ENCODE measurements around the gene B3GALT4.
"Not testable (repeated sequence)": the region's sequence is repeated elsewhere in the genome, so short reads cannot be mapped to it uniquely, and the experiment has no call there.

B3GALT4 gene, protein sequence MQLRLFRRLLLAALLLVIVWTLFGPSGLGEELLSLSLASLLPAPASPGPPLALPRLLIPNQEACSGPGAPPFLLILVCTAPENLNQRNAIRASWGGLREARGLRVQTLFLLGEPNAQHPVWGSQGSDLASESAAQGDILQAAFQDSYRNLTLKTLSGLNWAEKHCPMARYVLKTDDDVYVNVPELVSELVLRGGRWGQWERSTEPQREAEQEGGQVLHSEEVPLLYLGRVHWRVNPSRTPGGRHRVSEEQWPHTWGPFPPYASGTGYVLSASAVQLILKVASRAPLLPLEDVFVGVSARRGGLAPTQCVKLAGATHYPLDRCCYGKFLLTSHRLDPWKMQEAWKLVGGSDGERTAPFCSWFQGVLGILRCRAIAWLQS

DNA sequence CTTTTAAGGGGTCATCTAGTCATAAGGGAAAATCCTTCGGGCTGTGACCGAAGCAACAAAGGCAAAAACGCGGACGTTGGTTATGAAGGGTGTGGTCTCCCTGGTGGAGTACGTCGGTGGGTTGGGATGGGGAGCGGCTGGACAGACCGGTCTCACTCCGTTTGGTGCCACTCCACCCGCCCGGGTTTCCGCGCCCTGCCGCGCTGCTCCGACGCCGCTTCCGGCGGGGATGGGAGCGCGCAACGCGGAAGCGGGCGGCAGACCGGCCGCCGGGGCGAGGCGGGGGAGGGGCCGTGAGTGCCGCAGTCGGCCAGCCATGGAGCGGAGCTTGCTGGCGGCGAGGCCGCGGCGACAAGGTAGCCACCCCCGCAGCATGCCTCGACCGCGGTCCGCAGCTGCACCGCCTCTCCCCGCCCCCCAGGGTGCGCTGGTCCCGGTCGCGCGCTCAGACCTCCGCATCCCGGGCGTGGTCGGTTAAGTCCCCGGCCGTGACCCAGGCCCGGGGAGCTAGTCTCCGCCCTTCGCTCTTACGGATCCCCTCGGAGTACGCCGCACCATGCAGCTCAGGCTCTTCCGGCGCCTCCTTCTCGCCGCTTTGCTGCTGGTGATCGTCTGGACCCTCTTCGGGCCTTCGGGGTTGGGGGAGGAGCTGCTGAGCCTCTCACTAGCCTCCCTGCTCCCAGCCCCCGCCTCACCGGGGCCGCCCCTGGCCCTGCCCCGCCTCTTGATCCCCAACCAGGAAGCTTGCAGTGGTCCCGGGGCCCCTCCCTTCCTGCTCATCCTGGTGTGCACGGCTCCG, at the start of gene B3GALT4:
TSS of gene B3GALT4 (plus strand) at position 260 of the 799 bp plus-strand sequence. CDS start at position 557, 297 bp downstream.
- DNase-seq: peak; percentile 90

DNA sequence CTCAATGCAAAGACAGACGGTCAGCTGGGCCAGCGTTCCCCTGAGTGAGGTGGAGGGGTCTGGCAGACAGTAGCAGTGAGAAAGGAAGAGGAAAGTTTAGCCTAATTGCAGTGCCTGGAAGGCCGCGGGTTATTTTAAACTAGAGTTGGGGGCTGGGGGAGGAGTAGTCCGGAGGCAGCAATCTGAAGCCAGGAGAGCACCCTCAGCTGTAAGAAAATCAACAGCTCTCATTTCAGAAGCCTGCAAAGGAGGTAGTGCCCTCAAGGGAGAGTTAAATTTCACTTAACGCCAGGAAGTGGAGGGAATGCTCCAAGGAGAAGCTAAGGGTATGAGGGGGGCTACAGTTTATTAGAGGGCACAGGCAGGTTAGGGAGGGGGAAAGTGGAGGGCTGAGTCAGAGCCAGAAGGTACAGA, 41.7 kb upstream of the B3GALT4 start:
- no peak for DNase-seq

DNA sequence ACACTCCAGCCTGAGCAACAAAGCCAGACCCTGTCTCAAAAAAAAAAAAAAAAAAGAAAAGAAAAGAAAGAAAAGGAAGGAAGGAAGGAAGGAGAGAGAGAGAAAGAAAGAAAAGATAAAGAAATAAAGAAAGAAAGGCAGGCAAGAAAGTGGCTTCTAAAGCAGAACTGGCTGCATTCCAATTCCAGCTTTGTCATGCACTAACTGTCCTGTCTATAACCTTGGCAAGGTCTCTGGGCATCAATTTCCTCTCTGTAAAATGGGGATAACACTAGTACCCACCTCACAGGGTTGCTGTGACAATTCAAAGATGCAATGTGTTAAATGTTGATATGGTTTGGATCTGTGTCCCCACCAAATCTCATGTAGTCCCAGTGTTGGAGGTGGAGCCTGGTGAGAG, 40.6 kb upstream of the B3GALT4 start:
- DNase-seq: peak; percentile 55

DNA sequence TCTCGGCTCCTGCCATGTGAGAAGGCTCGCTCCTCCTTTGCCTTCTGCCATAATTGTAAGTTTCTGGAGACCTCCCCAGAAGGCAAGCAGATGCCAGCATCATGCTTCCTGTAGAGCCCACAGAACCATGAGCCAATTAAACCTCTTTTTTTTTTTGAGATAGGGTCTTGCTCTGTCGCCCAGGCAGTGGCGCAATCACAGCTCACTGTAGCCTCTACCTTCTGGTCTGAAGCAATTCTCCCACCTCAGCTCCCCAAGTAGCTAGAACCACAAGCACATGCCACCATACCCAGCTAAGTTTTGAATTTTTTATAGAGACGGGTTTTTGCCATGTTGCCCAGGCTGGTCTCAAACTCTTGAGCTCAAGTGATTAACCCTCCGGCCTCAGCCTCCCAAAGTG, 40.1 kb upstream of the B3GALT4 start:
- no peak for DNase-seq

DNA sequence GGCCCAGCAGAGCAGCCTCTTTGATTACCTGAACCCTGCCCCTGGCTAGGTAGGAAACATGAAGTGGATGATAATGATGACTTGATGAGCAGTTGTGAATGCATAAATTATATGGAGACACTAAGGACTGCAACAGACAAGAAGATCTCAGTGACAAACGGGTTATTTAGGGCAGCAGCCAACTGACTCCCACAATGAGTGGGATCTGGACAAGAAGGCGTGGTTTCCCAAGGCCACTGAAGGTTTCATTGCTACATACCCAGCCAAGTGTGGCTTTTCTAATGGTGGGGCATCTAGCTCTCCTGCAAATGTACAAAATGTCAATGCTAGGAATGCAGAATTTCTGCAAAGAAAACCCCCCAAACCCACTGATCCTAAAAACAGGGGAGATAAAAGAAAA, 39.2 kb upstream of the B3GALT4 start:
- DNase-seq: no peak

DNA sequence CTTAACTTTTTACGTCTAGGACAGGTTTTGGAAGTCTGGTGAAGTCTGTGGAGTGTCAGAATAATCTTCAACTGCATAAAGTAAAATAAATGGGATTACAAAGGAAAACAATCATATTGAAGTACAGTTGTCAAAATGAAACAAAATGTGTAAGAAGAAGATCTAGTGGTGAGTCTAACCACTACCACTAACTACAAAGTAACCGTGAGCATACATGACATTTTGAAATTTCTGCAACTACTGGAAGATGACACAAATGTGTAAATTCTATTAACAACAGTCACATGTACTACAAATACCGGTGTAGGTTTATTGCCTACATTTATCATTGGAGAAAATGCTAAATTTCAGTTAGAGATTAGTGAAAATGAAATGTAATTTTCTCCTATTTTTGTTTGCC, 35.0 kb upstream of the B3GALT4 start:
- DNase-seq: no peak

DNA sequence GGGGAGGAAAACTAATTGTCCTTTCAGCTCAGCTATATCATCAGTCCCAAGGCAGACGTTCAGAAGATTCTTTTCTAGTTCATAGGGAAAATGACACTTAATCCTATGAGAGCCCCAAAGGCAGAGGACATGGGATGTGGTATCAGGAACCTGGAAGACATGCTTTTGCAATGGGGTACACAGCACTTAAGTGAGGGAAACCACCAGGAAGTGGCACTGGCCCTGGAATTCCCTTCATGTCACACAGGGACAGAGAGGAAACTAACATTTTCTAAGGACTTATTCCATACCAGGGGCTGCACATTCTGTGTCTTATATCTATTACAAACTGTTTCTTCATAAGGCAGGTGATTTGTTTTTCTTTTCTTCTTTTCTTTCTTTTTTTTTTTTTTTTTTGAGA, 33.4 kb upstream of the B3GALT4 start:
- no peak for DNase-seq

DNA sequence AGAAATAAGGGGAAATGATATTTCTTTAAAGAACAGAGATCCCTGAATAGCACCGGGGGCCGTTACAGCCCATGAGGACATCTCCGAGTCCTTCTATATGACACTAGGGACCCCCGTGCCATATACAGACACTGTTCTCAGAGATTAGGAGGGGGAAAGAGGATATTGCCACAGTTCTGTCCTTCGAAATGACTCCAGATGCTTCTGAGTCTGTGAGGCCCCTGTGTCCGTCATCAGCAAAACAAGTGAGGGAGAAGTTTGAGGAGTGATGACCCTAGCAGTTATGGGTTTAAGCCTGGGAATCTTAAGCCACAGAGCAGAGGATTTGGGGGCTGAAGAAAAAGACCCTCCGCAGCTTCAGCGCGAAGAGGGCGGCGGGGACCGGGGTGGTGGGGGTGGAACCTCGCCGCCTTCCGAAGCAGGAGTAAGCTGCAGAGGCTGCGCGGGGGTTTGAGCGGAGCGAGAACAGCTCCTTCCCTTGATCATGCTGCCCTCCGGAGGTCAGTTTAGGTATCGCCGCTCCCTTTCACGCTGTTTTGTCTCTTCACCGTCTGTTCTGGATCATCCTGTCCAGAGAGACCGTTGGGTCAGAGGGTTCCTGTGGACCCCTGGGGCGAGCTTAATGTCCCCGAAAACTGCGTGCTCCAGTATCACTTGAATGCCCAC, 28.8 kb upstream of the B3GALT4 start:
- DNase-seq: peak; percentile 96

DNA sequence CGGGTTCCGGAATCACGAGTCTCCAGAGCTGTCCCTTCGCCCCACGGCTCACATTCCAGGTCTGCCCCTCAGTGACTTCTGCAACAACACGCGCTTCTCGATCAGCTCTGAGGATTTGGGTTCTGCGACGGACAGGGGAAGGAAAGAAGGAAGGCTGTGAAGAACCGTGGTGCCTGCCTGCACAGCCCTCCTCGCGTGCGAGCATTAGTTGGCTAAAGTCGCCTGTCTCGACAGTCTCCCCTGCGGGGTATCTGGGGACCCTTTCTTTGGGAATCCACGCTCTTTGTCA, 28.3 kb upstream of the B3GALT4 start:
- DNase-seq: no peak

DNA sequence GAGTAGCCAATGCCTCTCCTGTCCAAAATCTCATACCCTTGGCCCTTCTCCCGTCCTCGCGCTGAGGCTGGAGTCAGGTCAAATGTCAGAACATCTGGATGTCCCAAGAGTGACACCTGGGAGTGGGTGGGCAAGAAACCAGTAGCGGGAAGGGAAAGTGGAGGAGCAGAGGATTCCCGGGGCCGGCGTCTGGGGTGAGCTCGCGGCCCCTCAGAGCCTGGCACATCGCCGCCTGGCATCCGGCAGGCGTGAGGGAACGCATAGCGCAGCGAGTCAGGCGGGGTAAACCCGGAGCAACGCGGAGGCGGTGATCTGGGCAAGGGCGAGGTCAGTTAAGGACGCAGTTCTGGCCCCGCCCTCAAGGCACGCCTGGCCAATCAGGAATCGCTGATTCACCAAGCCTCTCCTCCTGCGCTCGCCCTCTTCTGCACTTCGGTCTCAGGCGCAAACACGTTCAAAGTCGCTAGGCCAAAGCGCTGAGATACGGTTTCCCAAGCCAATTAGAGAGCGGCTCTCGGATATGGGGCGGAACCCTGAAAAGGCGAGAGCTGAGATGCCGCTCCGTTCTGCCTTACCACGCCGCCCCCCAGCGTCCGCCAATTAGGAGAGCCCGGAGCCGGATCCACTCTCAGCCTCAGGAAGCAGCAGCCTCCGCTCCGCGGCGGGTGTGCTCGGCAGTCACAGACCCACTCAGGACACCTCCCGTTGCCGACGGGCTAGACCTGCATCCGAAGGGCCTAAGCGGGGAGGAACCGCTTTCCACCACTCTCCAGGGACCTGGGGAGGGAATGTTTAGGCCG, 27.8 kb upstream of the B3GALT4 start:
- DNase-seq: peak; percentile 100

DNA sequence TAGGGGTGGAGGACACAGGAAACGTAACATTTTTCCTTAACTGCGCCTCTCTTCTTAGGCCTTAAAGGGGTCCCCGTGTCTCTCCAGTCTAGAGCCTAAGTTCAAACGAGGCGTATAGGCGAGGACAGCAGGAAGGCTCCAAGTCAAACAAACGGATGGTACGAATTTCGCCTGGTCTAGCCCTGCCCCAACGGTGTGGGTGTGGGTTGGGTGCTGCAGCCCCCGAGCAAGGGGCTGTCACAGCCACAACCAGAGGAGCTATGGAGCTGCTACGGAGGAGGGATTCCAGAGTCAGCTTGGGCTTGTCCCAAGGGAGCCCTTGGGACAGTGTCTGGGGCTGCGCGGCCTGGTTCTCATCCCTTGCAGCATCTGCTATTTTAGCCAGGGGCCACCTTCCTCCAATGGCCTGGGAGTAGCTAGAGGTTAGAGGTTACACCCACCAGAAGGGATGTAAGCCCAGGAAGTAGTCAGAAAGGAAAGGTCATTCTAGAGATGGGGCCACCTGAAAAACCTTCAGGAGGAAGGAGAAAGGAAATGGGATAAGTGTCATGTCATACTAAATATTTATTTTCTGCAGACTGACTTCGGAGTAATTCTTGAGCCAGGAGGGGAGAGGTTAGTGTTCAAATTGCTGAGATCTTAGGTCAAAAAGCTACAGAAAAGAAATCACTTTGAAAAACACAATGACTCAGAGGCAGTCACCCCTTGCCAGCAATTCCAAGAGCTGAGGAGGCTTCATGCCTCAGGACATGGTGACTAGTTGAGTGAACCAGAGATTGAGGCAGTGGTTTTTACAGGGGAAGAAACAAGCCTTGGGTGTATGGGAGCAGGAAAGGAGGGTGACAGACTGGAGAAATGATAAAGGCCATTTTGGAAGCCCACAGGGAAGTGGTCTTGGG, 26.9 kb upstream of the B3GALT4 start:
- DNase-seq: peak; percentile 16

DNA sequence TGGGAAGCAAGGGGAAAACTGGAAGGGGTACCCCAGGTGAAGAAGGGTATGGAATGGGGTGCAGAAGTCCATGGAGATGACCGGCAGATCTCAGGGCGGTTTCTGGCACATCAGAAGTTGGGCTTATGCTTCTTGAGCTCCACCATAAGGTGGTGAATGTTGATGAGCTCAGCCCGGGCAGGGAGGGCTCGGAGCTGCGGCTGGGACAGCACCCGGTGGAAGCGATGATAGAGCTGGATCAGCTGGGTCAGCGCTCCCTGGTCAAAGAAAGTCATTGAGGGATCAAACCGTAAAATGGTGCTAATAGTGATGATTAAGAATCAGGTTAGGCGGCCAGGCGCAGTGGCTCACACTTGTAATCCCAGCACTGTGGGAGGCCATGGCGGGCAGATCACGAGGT, 26.2 kb upstream of the B3GALT4 start:
- DNase-seq: no peak

DNA sequence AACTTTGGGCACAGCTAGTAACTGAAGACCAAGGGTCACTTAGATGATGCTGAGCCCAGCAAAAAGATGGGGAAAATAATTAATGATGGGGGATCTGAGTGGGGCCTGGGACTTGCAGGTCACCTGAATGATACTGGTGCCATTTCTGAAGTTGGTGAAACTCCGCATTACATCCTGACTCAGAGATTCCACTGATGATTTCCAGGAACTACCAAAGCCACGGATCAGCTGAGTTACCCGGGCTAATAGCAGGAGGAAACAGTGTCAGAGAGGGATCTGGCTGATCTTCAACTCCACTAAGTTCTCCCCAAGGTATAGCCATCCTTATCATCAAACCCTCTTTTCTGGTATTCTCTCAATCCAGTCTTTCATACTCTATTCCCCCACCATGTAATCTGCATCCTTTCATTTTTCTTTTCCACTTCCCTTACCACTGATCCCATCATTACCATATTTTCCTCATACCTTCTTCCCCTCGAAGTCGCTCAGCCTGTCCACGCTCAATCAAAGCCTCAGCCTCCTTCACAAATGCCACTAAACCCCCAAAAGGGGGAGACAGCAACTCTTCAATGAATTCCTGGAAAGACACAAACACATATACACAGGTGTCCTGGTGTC, 25.4 kb upstream of the B3GALT4 start:
- DNase-seq: no peak

DNA sequence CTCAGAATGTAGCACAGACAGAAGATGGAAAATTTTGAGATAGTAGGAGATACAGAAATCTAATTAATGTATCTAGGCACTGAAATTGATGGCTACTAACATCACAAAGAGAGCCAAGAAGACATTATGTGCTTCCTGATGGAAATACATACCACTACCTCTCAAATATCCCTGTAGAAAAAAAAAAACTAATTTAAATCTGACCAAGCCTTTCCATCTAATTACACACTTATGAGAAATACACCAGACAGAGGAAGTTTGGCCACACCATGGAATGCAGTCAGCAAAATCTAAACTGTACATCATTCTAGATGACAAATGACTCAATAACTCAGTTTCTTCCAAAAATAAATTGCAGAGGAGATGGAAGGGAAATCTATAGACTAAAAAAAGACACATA, 24.2 kb upstream of the B3GALT4 start:
- DNase-seq: no peak

DNA sequence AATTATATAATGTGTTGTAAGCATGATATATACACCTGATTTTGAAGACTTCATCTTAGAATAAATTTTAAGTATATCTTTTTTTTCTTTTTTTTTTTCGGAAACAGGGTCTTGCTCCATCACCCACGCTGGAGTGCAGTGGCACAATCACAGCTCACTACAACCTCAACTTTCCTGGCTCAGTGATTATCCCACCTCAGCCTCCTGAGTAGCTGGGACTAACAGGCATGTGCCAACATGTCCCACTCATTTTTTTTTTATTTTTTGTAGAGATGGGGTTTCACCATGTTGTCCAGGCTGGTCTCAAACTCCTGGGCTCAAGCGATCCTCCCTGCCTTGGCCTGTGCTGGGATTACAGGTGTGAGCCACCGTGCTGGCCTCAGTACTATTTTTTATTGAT, 22.3 kb upstream of the B3GALT4 start:
- DNase-seq: no peak

DNA sequence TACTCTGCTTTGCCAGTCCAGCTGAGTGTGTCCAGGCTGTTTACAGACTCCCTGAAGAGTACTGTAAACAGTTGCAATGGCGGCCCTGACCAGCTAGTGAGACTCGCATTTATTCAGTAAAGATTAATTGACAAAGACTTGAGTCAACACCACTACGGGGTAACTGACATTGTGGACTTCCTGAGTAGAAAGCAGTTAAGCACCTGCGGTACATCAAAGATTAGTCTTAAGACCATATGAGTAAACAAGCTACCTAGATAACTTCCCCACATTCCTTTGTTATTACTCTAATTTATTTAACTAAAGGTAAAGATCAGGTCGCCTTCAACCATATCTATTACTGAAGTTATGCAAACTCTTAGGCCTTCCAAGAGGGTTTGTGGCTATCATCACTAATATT, 17.9 kb upstream of the B3GALT4 start:
- no peak for DNase-seq

DNA sequence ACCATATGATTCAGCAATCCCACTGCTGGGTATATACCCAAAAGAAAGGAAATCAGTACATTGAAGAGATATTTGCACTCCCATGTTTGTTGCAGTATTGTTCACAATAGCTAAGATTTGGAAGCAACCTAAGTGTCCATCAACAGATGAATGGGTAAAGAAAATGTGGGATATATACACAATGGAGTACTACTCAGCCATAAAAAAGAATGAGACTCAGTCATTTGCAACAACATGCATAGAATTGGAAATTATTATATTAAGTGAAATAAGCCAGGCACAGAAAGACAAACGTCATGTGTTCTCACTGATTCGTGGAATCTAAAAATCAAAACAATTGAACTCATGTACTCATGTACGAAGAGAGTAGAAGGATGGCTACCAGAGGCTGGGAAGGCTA, 14.4 kb upstream of the B3GALT4 start:
- not testable (repeated sequence) for DNase-seq

DNA sequence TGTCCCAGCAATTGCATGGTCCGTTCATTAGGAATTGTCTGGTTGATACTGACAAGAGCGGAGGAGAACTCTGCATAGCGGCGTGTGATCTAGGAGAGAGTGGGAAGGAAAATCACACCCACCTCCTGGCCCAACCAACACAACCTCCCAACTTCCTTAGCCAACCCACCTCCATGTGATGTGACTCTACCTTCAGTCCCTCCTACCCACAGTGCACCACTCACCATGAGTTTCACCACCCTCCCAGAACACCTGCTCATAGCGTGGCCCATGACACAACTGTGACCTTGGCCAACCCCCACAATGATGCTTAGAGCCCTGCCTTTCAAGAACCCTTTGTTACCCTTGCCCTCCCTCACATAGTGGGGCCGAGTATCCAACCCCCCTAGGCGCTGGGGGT, 12.9 kb upstream of the B3GALT4 start:
- no peak for DNase-seq

DNA sequence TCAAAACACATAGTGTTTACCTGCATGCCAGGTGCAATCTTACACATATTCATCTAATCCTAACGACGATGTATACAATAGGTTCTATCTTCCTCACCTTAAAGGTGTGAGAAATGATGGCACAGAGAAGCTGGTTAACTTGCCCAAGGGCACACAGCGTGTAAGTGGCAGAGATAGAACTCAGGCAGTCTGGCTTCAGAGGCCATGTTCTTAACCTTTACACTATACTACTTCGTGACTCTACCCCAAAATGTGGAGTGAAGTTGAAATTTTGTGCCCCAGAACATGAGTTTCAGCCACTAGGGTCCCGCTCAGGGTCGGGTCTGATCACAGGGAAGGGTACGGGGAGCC, 5.8 kb upstream of the B3GALT4 start:
- peak; percentile 66 for DNase-seq

DNA sequence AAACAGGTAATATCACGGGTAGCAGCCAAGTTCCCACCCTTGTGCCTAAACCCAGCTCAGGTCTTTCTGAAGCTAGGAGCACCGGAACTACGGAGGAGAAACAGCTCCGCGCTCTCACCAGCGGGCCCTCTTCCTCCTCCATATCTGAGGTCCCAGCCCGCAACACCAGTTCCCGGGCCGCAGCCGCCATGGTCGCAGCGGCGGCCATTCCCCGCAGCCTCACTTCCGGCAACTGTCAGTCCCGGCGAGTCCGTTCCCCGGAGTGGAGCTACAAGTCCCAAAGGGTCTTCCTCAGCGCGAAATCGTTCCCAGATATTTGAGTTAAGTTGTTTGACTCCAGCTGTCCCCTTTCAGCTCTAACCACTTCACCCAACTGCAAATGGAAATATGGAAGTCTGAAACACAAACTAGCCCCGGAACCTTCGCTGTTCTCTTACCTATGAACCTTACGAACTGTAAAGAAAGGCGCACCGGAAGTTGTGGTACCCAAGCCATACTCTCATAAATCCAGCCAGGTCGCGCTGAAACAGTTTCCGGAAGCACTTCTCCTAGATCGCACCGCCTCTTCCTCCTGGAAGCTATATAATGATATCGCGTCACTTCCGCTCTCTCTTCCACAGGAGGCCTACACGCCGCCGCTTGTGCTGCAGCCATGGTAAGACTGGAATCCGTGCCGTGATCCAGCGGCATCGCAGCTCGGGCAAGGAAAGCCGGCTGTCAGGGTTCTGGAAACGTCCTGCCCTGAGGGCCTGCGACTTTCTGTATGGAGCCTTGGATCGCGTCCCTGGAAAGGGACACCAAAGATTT, 5.3 kb upstream of the B3GALT4 start, which contains the start of the genes RPS18 and VPS52:
TSS of gene RPS18 (plus strand) at position 608 of the 807 bp plus-strand sequence. CDS start at position 653, 45 bp downstream.
TSS of gene VPS52 (minus strand) at position 409 of the 807 bp plus-strand sequence. CDS start at position 208, 201 bp downstream.
- peak; percentile 100 for DNase-seq

Data from hematopoietic multipotent progenitor cell treated with erythropoietin and hydrocortisone succinate and interleukin-3 and kit ligand, for 6 days (in vitro differentiated cells).